ENCODE measurements around the gene CREB5. TPM values are rescaled to one million over a fixed set of nuclear protein-coding genes. Genes with fewer than 3 reads are reported as not detected.

Gene CREB5
- total and polyA plus RNA-seq, 7 donors: 0.86 to 33.8 (median 16.6) TPM

DNA sequence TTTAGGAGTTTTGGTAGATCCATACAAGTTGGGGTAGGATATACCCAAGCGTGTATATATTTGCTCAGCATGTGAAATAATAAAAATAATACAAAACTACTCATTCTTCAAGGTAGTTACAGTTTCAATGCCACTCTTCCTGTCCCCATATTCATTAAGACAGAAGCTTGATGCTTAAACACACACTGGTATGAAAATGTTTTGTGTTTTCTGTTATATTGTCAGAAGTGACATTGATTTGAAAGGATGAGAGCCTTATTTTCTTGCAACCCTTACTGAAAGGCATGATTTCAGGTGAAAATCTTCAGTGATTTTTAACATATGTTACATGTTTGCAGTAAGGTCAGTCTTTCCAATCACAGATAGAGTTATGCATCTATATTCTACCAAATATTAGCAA lies 312.2 kb downstream of the CREB5 start:
- ATAC-seq: no peak

DNA sequence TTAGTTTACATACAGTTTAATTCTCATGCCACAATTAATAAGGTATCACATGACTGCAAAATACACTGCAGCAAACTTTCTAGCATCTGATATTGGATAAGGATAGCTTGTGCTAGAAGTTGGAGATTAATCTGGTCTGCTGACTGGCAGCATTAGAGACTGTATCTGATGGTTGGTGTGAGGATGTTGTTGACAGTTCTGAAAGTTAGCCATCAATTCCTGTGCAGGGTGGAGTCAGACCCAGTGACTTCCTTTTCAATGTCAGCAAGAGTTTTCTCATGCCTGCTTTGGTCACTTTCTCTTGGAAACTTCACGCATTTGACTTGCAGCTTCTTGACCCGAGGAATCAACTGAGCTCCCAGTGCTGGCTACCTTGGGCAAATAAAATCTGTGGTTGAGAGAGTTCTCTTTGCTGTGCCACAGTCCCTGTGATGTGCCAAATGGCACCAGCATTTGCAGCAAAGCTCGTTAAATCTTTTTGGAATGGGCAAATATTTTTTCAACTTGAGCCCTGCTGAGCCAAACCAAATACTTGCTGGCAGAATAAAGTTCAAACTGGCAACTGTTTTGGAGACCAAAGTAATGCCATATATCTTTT lies 312.8 kb downstream of the CREB5 start:
- Histone ChIP-seq H3K27ac (no peak overlapping the region), H3K9me3 (no peaks in the 10 kb centered on the region), H3K4me3 (no peak overlapping the region), H3K4me1 (no peaks in the 10 kb centered on the region), H3K27me3 (ENCODE audit: insufficient read depth in 3 of 3, low read length in 2 of 3) (no peaks in the 10 kb centered on the region), H3K36me3 (ENCODE audit: insufficient read depth in 1 of 2, low read depth in 1 of 2) (peaks cover 0 to 10% of the 10 kb centered on the region in 2 donors)
- WGBS, 3 donors: 36 to 51% (median 38%) methylated on average over 3 of the region's 3 CpGs
- DNase-seq (no peak), ATAC-seq (no peak)
- TF ChIP-seq, protein P1, sequence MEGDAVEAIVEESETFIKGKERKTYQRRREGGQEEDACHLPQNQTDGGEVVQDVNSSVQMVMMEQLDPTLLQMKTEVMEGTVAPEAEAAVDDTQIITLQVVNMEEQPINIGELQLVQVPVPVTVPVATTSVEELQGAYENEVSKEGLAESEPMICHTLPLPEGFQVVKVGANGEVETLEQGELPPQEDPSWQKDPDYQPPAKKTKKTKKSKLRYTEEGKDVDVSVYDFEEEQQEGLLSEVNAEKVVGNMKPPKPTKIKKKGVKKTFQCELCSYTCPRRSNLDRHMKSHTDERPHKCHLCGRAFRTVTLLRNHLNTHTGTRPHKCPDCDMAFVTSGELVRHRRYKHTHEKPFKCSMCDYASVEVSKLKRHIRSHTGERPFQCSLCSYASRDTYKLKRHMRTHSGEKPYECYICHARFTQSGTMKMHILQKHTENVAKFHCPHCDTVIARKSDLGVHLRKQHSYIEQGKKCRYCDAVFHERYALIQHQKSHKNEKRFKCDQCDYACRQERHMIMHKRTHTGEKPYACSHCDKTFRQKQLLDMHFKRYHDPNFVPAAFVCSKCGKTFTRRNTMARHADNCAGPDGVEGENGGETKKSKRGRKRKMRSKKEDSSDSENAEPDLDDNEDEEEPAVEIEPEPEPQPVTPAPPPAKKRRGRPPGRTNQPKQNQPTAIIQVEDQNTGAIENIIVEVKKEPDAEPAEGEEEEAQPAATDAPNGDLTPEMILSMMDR (IDR thresholded peaks at IDR 0.05): no peak
- intact Hi-C loops (cut with DNase I): no loop called here

More for the DNA sequence above, 312.2 kb downstream of the CREB5 start:
- no peaks in the 10 kb centered on the region for H3K9me3 ChIP-seq
- no peaks in the 10 kb centered on the region for H3K4me1 ChIP-seq
- no peak overlapping the region for H3K4me3 ChIP-seq
- DNase-seq: no peak
- WGBS, 3 donors: 100% methylated on average over 1 of the region's 1 CpG
- H3K36me3 ChIP-seq (ENCODE audit: insufficient read depth in 1 of 2, low read depth in 1 of 2): peaks cover 0 to 11% of the 10 kb centered on the region in 2 donors
- no peak overlapping the region for H3K27ac ChIP-seq
- intact Hi-C loops (cut with DNase I): no loop called here
- no peaks in the 10 kb centered on the region for H3K27me3 ChIP-seq (ENCODE audit: insufficient read depth in 3 of 3, low read length in 2 of 3)
- TF ChIP-seq, protein P1 (IDR thresholded peaks at IDR 0.05): no peak

DNA sequence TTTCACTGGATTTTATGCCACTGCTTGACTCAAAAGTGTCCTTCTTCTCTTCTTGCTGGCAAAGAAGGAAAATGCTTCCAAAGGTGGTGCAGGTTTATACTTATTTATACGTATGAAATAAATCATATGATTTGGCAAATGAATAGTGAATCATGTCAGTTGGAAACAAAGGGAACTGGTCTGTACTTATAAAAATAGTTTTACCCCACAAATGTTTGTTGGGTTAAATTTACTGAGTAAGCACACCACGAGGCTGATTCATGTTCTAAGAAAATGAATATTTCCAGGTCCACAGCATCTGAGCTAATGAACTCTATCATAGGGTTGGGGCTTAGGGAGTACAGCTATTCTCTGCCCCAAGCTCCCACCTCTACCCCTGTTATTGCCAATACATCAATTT lies 313.6 kb downstream of the CREB5 start:
- DNase-seq: no peak
- H3K4me3 ChIP-seq: no peak overlapping the region
- no peaks in the 10 kb centered on the region for H3K27me3 ChIP-seq (ENCODE audit: insufficient read depth in 3 of 3, low read length in 2 of 3)
- TF ChIP-seq, protein P1 (IDR thresholded peaks at IDR 0.05): no peak
- WGBS, 3 donors: 34 to 70% (median 35%) methylated on average over 2 of the region's 2 CpGs
- H3K9me3 ChIP-seq: no peaks in the 10 kb centered on the region
- no peak for ATAC-seq
- no peak overlapping the region for H3K27ac ChIP-seq
- H3K36me3 ChIP-seq (ENCODE audit: insufficient read depth in 1 of 2, low read depth in 1 of 2): peaks cover 0 to 10% of the 10 kb centered on the region in 2 donors
- intact Hi-C loops (cut with DNase I): no loop called here
- H3K4me1 ChIP-seq: no peaks in the 10 kb centered on the region

DNA sequence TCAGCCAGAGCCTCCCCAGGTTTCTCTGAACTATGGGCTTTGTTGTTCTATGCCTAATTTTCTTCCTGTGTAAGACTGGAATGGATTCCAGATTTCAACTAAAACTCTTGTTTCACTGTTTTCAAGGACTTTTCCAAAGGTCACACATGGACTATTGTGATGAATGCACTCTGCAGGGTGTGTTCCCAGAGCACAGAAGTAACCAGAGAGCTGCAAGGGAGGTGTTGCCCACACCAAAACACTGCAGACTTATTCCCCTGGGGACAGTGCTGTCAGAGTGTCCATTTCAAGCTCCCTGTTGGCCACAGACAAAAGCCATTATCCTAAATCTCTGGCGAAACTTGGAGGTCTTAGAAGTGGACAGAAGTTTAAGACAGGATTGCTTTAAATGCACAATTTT lies 314.2 kb downstream of the CREB5 start:
- Histone ChIP-seq H3K4me1 (no peaks in the 10 kb centered on the region), H3K9me3 (no peaks in the 10 kb centered on the region), H3K36me3 (ENCODE audit: insufficient read depth in 1 of 2, low read depth in 1 of 2) (peaks cover 0 to 10% of the 10 kb centered on the region in 2 donors), H3K27me3 (ENCODE audit: insufficient read depth in 3 of 3, low read length in 2 of 3) (no peaks in the 10 kb centered on the region), H3K27ac (no peak overlapping the region), H3K4me3 (no peak overlapping the region)
- peak in 2 of 4 donors; percentile 41 to 54 for ATAC-seq
- DNase-seq: no peak
- 16 to 27% (median 17%) methylated on average over 1 of the region's 1 CpG for WGBS, 3 donors
- TF ChIP-seq, protein P1 (IDR thresholded peaks at IDR 0.05): no peak
- intact Hi-C loops (cut with DNase I): no loop called here

DNA sequence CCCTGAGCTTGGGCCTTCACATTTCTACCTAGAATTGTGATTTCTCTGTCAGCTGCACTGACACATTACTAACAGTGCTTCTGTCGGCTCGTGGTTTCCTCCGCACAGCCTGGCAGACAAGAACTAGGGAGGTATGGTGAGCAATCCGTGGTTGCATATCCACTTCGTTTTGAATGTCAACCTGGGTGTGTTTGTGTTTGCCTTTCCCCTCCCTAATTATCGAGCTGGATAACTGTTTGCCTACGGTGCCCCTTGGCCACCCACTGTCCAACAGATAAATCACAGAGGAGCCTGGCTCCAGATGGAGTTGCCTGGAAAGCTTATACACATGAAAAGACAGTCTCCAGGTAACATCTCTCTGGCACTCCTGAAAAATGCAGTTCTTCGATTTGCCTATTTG lies 317.0 kb downstream of the CREB5 start:
- no peak overlapping the region for H3K27ac ChIP-seq
- intact Hi-C loops (cut with DNase I): no loop called here
- no peaks in the 10 kb centered on the region for H3K9me3 ChIP-seq
- no peaks in the 10 kb centered on the region for H3K27me3 ChIP-seq (ENCODE audit: insufficient read depth in 3 of 3, low read length in 2 of 3)
- WGBS, 3 donors: 77 to 83% (median 79%) methylated on average over 8 of the region's 8 CpGs
- TF ChIP-seq, protein P1 (IDR thresholded peaks at IDR 0.05): no peak
- no peak overlapping the region for H3K4me3 ChIP-seq
- H3K36me3 ChIP-seq (ENCODE audit: insufficient read depth in 1 of 2, low read depth in 1 of 2): peaks cover 0 to 8% of the 10 kb centered on the region in 2 donors
- no peak for ATAC-seq
- no peak for DNase-seq
- peaks cover 4% of the 10 kb centered on the region for H3K4me1 ChIP-seq

All from psoas muscle (tissue), 8 donors.